H9 (cell line): ENCODE data around the gene PTOV1. TPM values are rescaled to one million over a fixed set of nuclear protein-coding genes. Genes with fewer than 3 reads are reported as not detected.

Experiments
- DNase-seq: peaks from one replicate; pipeline ENCODE4 v3.0.0-alpha.2; 2017
- H2AFZ ChIP-seq: one replicate; pipeline ENCODE4 v1.6.1; 2013; ENCODE audit warnings: mild to moderate bottlenecking, low read length, control low read depth, moderate library complexity
- H2AK5ac ChIP-seq: 2 replicates; pipeline ENCODE4 v1.6.1; 2013; ENCODE audit warnings: low read length, control low read depth, mixed read lengths; ENCODE audit not compliant: insufficient read length
- H2BK120ac ChIP-seq: one replicate; pipeline ENCODE4 v1.6.1; 2013; ENCODE audit warnings: low read depth, mild to moderate bottlenecking, low read length, control low read depth, inconsistent platforms; ENCODE audit not compliant: poor library complexity, severe bottlenecking
- H2BK12ac ChIP-seq: 2 replicates; pipeline ENCODE4 v1.6.1; 2013; ENCODE audit warnings: low read length, control low read depth, mixed read lengths, low read depth; ENCODE audit not compliant: insufficient read length
- H2BK15ac ChIP-seq: 2 replicates; pipeline ENCODE4 v1.6.1; 2013; ENCODE audit warnings: low read depth, low read length, control low read depth
- H2BK20ac ChIP-seq: one replicate; pipeline ENCODE4 v1.6.1; 2013; ENCODE audit warnings: low read depth, mild to moderate bottlenecking, low read length, control low read depth, inconsistent platforms; ENCODE audit not compliant: poor library complexity, severe bottlenecking
- H2BK5ac ChIP-seq: 2 replicates; pipeline ENCODE4 v1.6.1; 2013; ENCODE audit warnings: low read length, control low read depth, mixed read lengths; ENCODE audit not compliant: insufficient read length
- H3K14ac ChIP-seq: 2 replicates; pipeline ENCODE4 v1.6.1; 2013; ENCODE audit warnings: low read length, control low read depth; ENCODE audit not compliant: insufficient read depth
- H3K18ac ChIP-seq: 2 replicates; pipeline ENCODE4 v1.6.1; 2013; ENCODE audit warnings: low read depth, mild to moderate bottlenecking, mixed read lengths, low read length, control low read depth; ENCODE audit not compliant: insufficient read length
- H3K23ac ChIP-seq: 2 replicates; pipeline ENCODE4 v1.6.1; 2013; ENCODE audit warnings: low read length, control low read depth, mixed read lengths, low read depth; ENCODE audit not compliant: insufficient read length
- H3K23me2 ChIP-seq: 2 replicates; pipeline ENCODE4 v1.6.1; 2013; ENCODE audit warnings: low read depth, mild to moderate bottlenecking, mixed read lengths, low read length, control low read depth; ENCODE audit not compliant: insufficient read length, poor library complexity, severe bottlenecking
- H3K27ac ChIP-seq: 2 replicates; pipeline ENCODE4 v1.5.1; 2013; ENCODE audit warnings: low read length, control low read depth, mixed read lengths, low read depth; ENCODE audit not compliant: insufficient read length
- H3K27me3 ChIP-seq: 2 replicates; pipeline ENCODE4 v1.6.1; 2013; ENCODE audit warnings: low read length, control low read depth, inconsistent platforms; ENCODE audit not compliant: insufficient read depth
- H3K4ac ChIP-seq: 2 replicates; pipeline ENCODE4 v1.6.1; 2013; ENCODE audit warnings: low read depth, mild to moderate bottlenecking, control low read depth, inconsistent platforms, low read length, moderate library complexity
- H3K4me1 ChIP-seq: 2 replicates; pipeline ENCODE4 v1.6.1; 2013; ENCODE audit warnings: low read length, control low read depth, inconsistent platforms; ENCODE audit not compliant: insufficient read depth
- H3K4me2 ChIP-seq: 2 replicates; pipeline ENCODE4 v1.6.1; 2013; ENCODE audit warnings: low read length, control low read depth, mixed read lengths; ENCODE audit not compliant: insufficient read length, insufficient read depth
- H3K56ac ChIP-seq: 2 replicates; pipeline ENCODE4 v1.6.1; 2013; ENCODE audit warnings: low read depth, mild to moderate bottlenecking, mixed read lengths, low read length, control low read depth; ENCODE audit not compliant: insufficient read length
- H3K79me1 ChIP-seq: 2 replicates; pipeline ENCODE4 v1.6.1; 2013; ENCODE audit warnings: low read depth, mild to moderate bottlenecking, moderate library complexity, low read length, control low read depth, inconsistent platforms; ENCODE audit not compliant: insufficient read depth, poor library complexity, severe bottlenecking
- H3K79me2 ChIP-seq: 2 replicates; pipeline ENCODE4 v1.6.1; 2013; ENCODE audit warnings: low read length, control low read depth, inconsistent platforms; ENCODE audit not compliant: insufficient read depth
- H3K9ac ChIP-seq: 2 replicates; pipeline ENCODE4 v1.6.1; 2013; ENCODE audit warnings: low read length, control low read depth, mixed read lengths; ENCODE audit not compliant: insufficient read length; ENCODE audit errors: extremely low read depth
- H3K9me3 ChIP-seq: one replicate; pipeline ENCODE4 v1.6.1; 2013; ENCODE audit warnings: low read depth, low read length, inconsistent platforms; ENCODE audit not compliant: control insufficient read depth
- H3T11ph ChIP-seq: one replicate; pipeline ENCODE4 v1.6.1; 2013; ENCODE audit warnings: mild to moderate bottlenecking, low read length, control low read depth, inconsistent platforms
- H4K20me1 ChIP-seq: one replicate; pipeline ENCODE4 v1.6.1; 2013; ENCODE audit not compliant: control insufficient read depth, insufficient read length, insufficient read depth
- H4K5ac ChIP-seq: 2 replicates; pipeline ENCODE4 v1.6.1; 2013; ENCODE audit warnings: low read depth, mild to moderate bottlenecking, mixed read lengths, low read length, control low read depth; ENCODE audit not compliant: insufficient read length
- H4K8ac ChIP-seq: replicated peaks from 2 replicates; pipeline ENCODE4 v1.6.1; 2013; ENCODE audit warnings: low read length, control low read depth, mixed read lengths, low read depth; ENCODE audit not compliant: insufficient read length
- H4K91ac ChIP-seq: 2 replicates; pipeline ENCODE4 v1.6.1; 2013; ENCODE audit warnings: low read depth, mild to moderate bottlenecking, moderate library complexity, mixed read lengths, low read length, control low read depth; ENCODE audit not compliant: insufficient read length
- H3K27ac Mint-ChIP-seq, 3 experiments: 2 replicates in 2 of 3; 3 replicates in 1 of 3; pipeline ENCODE4 v1.8.0; 2020 to 2021; ENCODE audit warnings: mixed read lengths in 3 of 3, mild to moderate bottlenecking in 1 of 3, moderate library complexity in 1 of 3
- H3K27me3 Mint-ChIP-seq: 2 replicates; pipeline ENCODE4 v1.8.0; 2021; ENCODE audit warnings: low read depth, mild to moderate bottlenecking, moderate library complexity, mixed read lengths
- H3K36me3 Mint-ChIP-seq, 3 experiments: 2 replicates in 2 of 3; 3 replicates in 1 of 3; pipeline ENCODE4 v1.8.0; 2020 to 2021; ENCODE audit warnings: low read depth in 3 of 3, mixed read lengths in 3 of 3; ENCODE audit not compliant: insufficient read depth in 1 of 3
- H3K4me1 Mint-ChIP-seq, 2 experiments: 2 replicates each; pipeline ENCODE4 v1.8.0; 2020; ENCODE audit warnings: mixed read lengths in 2 of 2
- H3K4me3 Mint-ChIP-seq, 2 experiments: 2 replicates in 1 of 2; 3 replicates in 1 of 2; pipeline ENCODE4 v1.8.0; 2020 to 2021; ENCODE audit warnings: mild to moderate bottlenecking in 2 of 2, mixed read lengths in 2 of 2, moderate library complexity in 1 of 2
- H3K9me3 Mint-ChIP-seq, 2 experiments: 2 replicates in 1 of 2; 3 replicates in 1 of 2; pipeline ENCODE4 v1.8.0; 2020; ENCODE audit warnings: mild to moderate bottlenecking in 2 of 2, mixed read lengths in 2 of 2, moderate library complexity in 1 of 2
- CTCF ChIP-seq: fragments of 200-600 bp; sonication (generic); conservative IDR thresholded peaks from 3 replicates; pipeline ENCODE4 v1.8.0; 2021; ENCODE audit warnings: antibody characterized with exemption, mild to moderate bottlenecking
- WGBS: extraction: QIAGEN DNeasy Blood & Tissue Kit; methylation state at CpG from one replicate; pipeline ENCODE4 v1.1.7; 2013; ENCODE audit warnings: missing lambda C conversion rate, low lambda C conversion rate, mixed read lengths; ENCODE audit not compliant: insufficient read length; ENCODE audit errors: extremely low coverage; 5-methylcytosine and 5-hydroxymethylcytosine counted together
- total RNA-seq: library from RNA; stranded (reverse); gene quantifications from 2 replicates; pipeline ENCODE4 v1.2.1, GENCODE V29; 2021

The PTOV1 gene
- total RNA-seq, 1 experiment from 2014 or later = 309 TPM

- WGBS = no CpG with 5 or more reads among the region's 12 CpGs
- Histone ChIP-seq H3K27me3 (no peaks in the 10 kb centered on the region), H2BK20ac (no peak overlapping the region), H3K79me1 (peaks cover 11% of the 10 kb centered on the region), H3K27ac (no peak overlapping the region), H2AFZ (no peak overlapping the region), H3K18ac (no peak overlapping the region), H2BK12ac (no peak overlapping the region), H3K4me2 (no peak overlapping the region), H3K4ac (no peak overlapping the region), H3K14ac (no peak overlapping the region), H2BK5ac (no peak overlapping the region), H3T11ph (no peak overlapping the region), H2AK5ac (no peak overlapping the region), H3K56ac (no peak overlapping the region), H3K23ac (no peak overlapping the region), H3K23me2 (peaks cover 5% of the 10 kb centered on the region), H3K9ac (no peak overlapping the region), H3K79me2 (peaks cover 5% of the 10 kb centered on the region; the same call in 1 of the 2 replicates), H2BK120ac (no peak overlapping the region), H4K5ac (no peak overlapping the region), H4K91ac (no peak overlapping the region), H4K8ac (no peak overlapping the region), H4K20me1 (no peaks in the 10 kb centered on the region), H3K4me1 (peaks cover 3% of the 10 kb centered on the region; the same call in 1 of the 2 replicates), H2BK15ac (no peak overlapping the region), H3K9me3 (no peaks in the 10 kb centered on the region)
- no peak for TF ChIP-seq CTCF
- Mint-ChIP-seq H3K27me3 (no peaks in the 10 kb centered on the region), H3K4me1 (peaks cover 7 to 10% of the 10 kb centered on the region in 2 experiments), H3K9me3 (no peaks in the 10 kb centered on the region), H3K36me3 (peaks cover 13 to 45% (median 28%) of the 10 kb centered on the region in 3 experiments), H3K27ac (no peak overlapping the region), H3K4me3 (no peak overlapping the region; a peak in 1 of 5 replicates)
- no peak for DNase-seq
Observed at GRCh38 chr19:49823472-49823871, 27.5 kb upstream of the PTOV1 start.
